A673 (cell line): ENCODE data around the gene B3GNT8. TPM values are rescaled to one million over a fixed set of nuclear protein-coding genes. Genes with fewer than 3 reads are reported as not detected.

Experiments used
- BruUV-seq: library from RNA; stranded (reverse); fragments of 400-500 nt; replicated peaks from 2 replicates; lab custom pipeline; 2021; lab: Mats Ljungman, UMichigan
- CTCF ChIA-PET: fragments of 300-600 bp; sonication (Branson Sonifier 250); formaldehyde crosslinking; loops from one replicate; lab custom pipeline; 2022; ENCODE audit warnings: antibody characterized with exemption; lab: Charles Lee
- POLR2A ChIA-PET: fragments of 300-600 bp; sonication (Branson Sonifier 250); formaldehyde crosslinking; loops from one replicate; lab custom pipeline; 2022; ENCODE audit warnings: antibody characterized with exemption; ENCODE audit not compliant: low non-redundant PET; lab: Charles Lee
- DNase-seq: peaks from one replicate; pipeline ENCODE4 v3.0.0-alpha.2; 2015; ENCODE audit warnings: low spot score
- H3K27ac ChIP-seq: fragments of 200-600 bp; sonication (generic); 2 replicates; pipeline ENCODE4 v1.5.1; 2016; ENCODE audit warnings: mixed run types, low read depth, mild to moderate bottlenecking, mixed read lengths, antibody characterized with exemption, low read length; ENCODE audit not compliant: poor library complexity, severe bottlenecking
- H3K27me3 ChIP-seq: fragments of 200-600 bp; sonication (generic); replicated peaks from 2 replicates; pipeline ENCODE4 v1.6.1; 2017; ENCODE audit warnings: mixed run types, low read depth, mild to moderate bottlenecking, mixed read lengths, antibody characterized with exemption, low read length; ENCODE audit not compliant: insufficient read depth, poor library complexity
- H3K36me3 ChIP-seq: fragments of 200-600 bp; sonication (generic); 2 replicates; pipeline ENCODE4 v1.6.1; 2016; ENCODE audit warnings: mixed run types, mild to moderate bottlenecking, mixed read lengths, antibody characterized with exemption, low read length; ENCODE audit not compliant: insufficient read depth, poor library complexity, severe bottlenecking
- H3K4me1 ChIP-seq: fragments of 200-600 bp; sonication (generic); 2 replicates; pipeline ENCODE4 v1.6.1; 2017; ENCODE audit warnings: mixed run types, mild to moderate bottlenecking, mixed read lengths, antibody characterized with exemption, low read length; ENCODE audit not compliant: insufficient read depth, poor library complexity, severe bottlenecking
- H3K4me3 ChIP-seq: fragments of 200-600 bp; sonication (generic); 2 replicates; pipeline ENCODE4 v1.5.1; 2016; ENCODE audit warnings: low read depth, mixed run types, mild to moderate bottlenecking, mixed read lengths, low read length; ENCODE audit not compliant: poor library complexity, severe bottlenecking
- H3K9me3 ChIP-seq: fragments of 200-600 bp; sonication (generic); 2 replicates; pipeline ENCODE4 v1.6.1; 2016; ENCODE audit warnings: mixed run types, low read depth, mild to moderate bottlenecking, mixed read lengths, antibody characterized with exemption, low read length; ENCODE audit not compliant: poor library complexity, severe bottlenecking
- CTCF ChIP-seq: fragments of 300-800, 200-600 bp; sonication (generic); conservative IDR thresholded peaks from 2 replicates; pipeline ENCODE4 v1.5.1; 2017; ENCODE audit warnings: low read depth, mild to moderate bottlenecking, antibody characterized with exemption, low read length, moderate library complexity, mixed read lengths
- EZH2 ChIP-seq: fragments of 200-600 bp; sonication (generic); IDR thresholded peaks from 2 replicates; pipeline ENCODE4 v1.6.1; 2017; ENCODE audit warnings: borderline replicate concordance, low read depth, mild to moderate bottlenecking, mixed read lengths, antibody characterized with exemption, low read length; ENCODE audit not compliant: poor library complexity, severe bottlenecking
- intact Hi-C: fragments of 100-400 bp; cut with micrococcal nuclease; formaldehyde crosslinking; loops from one replicate; pipeline ENCODE4 v1.10.0; 2022; ENCODE audit not compliant: unreplicated experiment
- total RNA-seq: library from RNA; stranded (reverse); gene quantifications from 2 replicates; pipeline ENCODE4 v1.2.3, GENCODE V29; 2021

B3GNT8 gene
- total RNA-seq, 1 experiment from 2014 or later: 0.41 TPM

- TF ChIP-seq CTCF (no peak), EZH2 (no peak)
- Histone ChIP-seq H3K27ac (no peak overlapping the region), H3K4me1 (no peaks in the 10 kb centered on the region), H3K4me3 (no peak overlapping the region), H3K36me3 (peaks cover 7% of the 10 kb centered on the region), H3K27me3 (no peaks in the 10 kb centered on the region), H3K9me3 (no peaks in the 10 kb centered on the region)
- ChIA-PET CTCF (no interaction called here), POLR2A (no interaction called here)
- BruUV-seq: no TSS peak
- DNase-seq: no peak
- intact Hi-C loops: no loop called here
Measured at GRCh38 chr19:41415154-41415571, 12.0 kb downstream of the B3GNT8 start.

GRCh38 chr19:41414461-41414860, 12.7 kb downstream of the B3GNT8 start:
- peaks cover 2% of the 10 kb centered on the region for H3K36me3 ChIP-seq
- intact Hi-C loops: no loop called here
- H3K4me3 ChIP-seq: no peak overlapping the region
- no peaks in the 10 kb centered on the region for H3K9me3 ChIP-seq
- DNase-seq: no peak
- BruUV-seq: no TSS peak
- no peak overlapping the region for H3K27ac ChIP-seq
- ChIA-PET POLR2A (no interaction called here), CTCF (no interaction called here)
- H3K4me1 ChIP-seq: no peaks in the 10 kb centered on the region
- H3K27me3 ChIP-seq: no peaks in the 10 kb centered on the region
- TF ChIP-seq EZH2 (no peak), CTCF (no peak)

GRCh38 chr19:41413947-41414346, 13.2 kb downstream of the B3GNT8 start:
- BruUV-seq: no TSS peak
- intact Hi-C loops: no loop called here
- H3K27ac ChIP-seq: no peak overlapping the region
- DNase-seq: no peak
- peaks cover 2% of the 10 kb centered on the region for H3K36me3 ChIP-seq
- no peaks in the 10 kb centered on the region for H3K27me3 ChIP-seq
- H3K4me3 ChIP-seq: no peak overlapping the region
- no peak for TF ChIP-seq EZH2
- TF ChIP-seq CTCF: no peak
- no peaks in the 10 kb centered on the region for H3K4me1 ChIP-seq
- CTCF ChIA-PET: no interaction called here
- no peaks in the 10 kb centered on the region for H3K9me3 ChIP-seq
- POLR2A ChIA-PET: no interaction called here
